DND-41 (cell line): ENCODE results near the gene ADAMTS12.

Source experiments
- CTCF ChIP-seq: IDR thresholded peaks from 2 replicates; pipeline ENCODE4 v1.5.1; 2012; ENCODE audit warnings: borderline replicate concordance, low read length, moderate library complexity, mild to moderate bottlenecking; ENCODE audit not compliant: poor library complexity, severe bottlenecking; ENCODE audit errors: extremely low read depth
- EZH2 ChIP-seq: IDR thresholded peaks from 3 replicates; pipeline ENCODE4 v1.6.1; 2012; ENCODE audit warnings: borderline replicate concordance, low read depth, mild to moderate bottlenecking, moderate library complexity, low read length, inconsistent platforms; ENCODE audit not compliant: severe bottlenecking

- TF ChIP-seq CTCF, result no peak
- TF ChIP-seq EZH2, result no peak
Observed at GRCh38 chr5:33701251-33701650, 190.5 kb downstream of the ADAMTS12 start.
